ENCODE results near the gene HIPK2.

DNA sequence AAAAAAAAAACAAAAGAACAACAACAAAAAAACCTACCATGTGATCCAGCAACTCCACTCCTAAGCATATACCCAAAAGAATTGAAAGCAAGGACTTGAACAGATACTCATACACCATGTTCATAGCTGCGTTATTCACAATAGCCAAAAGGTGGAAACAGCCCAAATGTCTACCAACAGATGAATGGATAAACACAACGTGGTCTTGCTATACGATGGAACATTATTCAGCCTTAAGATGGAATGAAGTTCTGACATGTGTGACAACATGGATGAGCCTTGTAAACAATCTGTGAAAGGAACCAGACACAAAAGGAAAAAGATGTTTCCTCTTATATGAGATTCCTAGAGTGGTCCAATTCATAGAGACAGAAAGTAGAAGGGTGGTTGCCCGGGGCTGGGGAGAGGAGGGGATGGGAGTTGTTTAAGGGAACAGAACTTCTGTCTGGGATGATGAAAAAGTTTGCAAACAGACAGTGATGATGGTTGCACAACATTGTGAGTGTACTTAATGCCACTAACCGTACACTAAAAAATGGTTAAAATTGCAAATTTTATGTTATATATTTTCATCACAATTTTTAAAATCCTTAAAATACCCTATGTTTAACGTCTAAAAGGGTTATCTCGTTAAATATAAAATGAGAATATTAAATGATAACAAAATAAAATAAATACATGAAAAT is 242.7 kb downstream of the HIPK2 start:
- TF ChIP-seq HDAC2 (IDR thresholded peaks at IDR 0.05) (no peak), FOS (IDR thresholded peaks at IDR 0.05; ENCODE audit: borderline replicate concordance, extremely low read depth, insufficient read length) (no peak), TBL1XR1 (IDR thresholded peaks at IDR 0.05; ENCODE audit: low read depth, low read length) (no peak), SP1 (IDR thresholded peaks at IDR 0.05; ENCODE audit: low read depth, low read length) (no peak), ESRRA (IDR thresholded peaks at IDR 0.05; ENCODE audit: low read length) (no peak), POLR2AphosphoS5 (IDR thresholded peaks at IDR 0.05; ENCODE audit: low read length) (no peak), SREBF1 (IDR thresholded peaks at IDR 0.05; ENCODE audit: low read length) (no peak), BRCA1 (IDR thresholded peaks at IDR 0.05; ENCODE audit: low read depth, low read length) (no peak), POLR2A (IDR thresholded peaks at IDR 0.05; ENCODE audit: low read depth, low read length) (no peak), ZNF207 (IDR thresholded peaks at IDR 0.05; ENCODE audit: borderline replicate concordance) (no peak), TCF12 (IDR thresholded peaks at IDR 0.05; ENCODE audit: low read depth, low read length) (no peak)
- TF ChIP-seq, protein P1, sequence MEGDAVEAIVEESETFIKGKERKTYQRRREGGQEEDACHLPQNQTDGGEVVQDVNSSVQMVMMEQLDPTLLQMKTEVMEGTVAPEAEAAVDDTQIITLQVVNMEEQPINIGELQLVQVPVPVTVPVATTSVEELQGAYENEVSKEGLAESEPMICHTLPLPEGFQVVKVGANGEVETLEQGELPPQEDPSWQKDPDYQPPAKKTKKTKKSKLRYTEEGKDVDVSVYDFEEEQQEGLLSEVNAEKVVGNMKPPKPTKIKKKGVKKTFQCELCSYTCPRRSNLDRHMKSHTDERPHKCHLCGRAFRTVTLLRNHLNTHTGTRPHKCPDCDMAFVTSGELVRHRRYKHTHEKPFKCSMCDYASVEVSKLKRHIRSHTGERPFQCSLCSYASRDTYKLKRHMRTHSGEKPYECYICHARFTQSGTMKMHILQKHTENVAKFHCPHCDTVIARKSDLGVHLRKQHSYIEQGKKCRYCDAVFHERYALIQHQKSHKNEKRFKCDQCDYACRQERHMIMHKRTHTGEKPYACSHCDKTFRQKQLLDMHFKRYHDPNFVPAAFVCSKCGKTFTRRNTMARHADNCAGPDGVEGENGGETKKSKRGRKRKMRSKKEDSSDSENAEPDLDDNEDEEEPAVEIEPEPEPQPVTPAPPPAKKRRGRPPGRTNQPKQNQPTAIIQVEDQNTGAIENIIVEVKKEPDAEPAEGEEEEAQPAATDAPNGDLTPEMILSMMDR (IDR thresholded peaks at IDR 0.05 in 2 of 3, conservative IDR thresholded peaks at IDR 0.05 in 1 of 3; ENCODE audit: control insufficient read depth in 2 of 3, extremely low read depth in 1 of 3, insufficient read depth in 1 of 3, low read depth in 3 of 3, low read length in 3 of 3) = no peak
- TF ChIP-seq, protein P2, sequence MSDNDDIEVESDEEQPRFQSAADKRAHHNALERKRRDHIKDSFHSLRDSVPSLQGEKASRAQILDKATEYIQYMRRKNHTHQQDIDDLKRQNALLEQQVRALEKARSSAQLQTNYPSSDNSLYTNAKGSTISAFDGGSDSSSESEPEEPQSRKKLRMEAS (IDR thresholded peaks at IDR 0.05; ENCODE audit: low read depth, low read length) = no peak

All from GM12878 (cell line).